Epithelial cell of esophagus (primary cell): ENCODE data around the gene DOP1B.
"Not testable (repeated sequence)": the region's sequence is repeated elsewhere in the genome, so short reads cannot be mapped to it uniquely, and the experiment has no call there.

ENCODE experiments used
- DNase-seq: peaks from one replicate; pipeline ENCODE4 v3.0.0; 2010; ENCODE audit warnings: low read depth
- H3K4me3 ChIP-seq: 2 replicates; pipeline ENCODE4 v1.5.1; 2011; ENCODE audit warnings: mild to moderate bottlenecking, low read length, control low read depth
- CTCF ChIP-seq: IDR thresholded peaks from 2 replicates; pipeline ENCODE4 v1.5.1; 2011; ENCODE audit warnings: low read depth, mild to moderate bottlenecking, low read length, control low read depth, inconsistent platforms; ENCODE audit not compliant: insufficient read depth; ENCODE audit errors: missing control alignments

Gene DOP1B

GRCh38 chr21:36127250-36127904 lies 29.2 kb upstream of the DOP1B start:
- DNase-seq: no peak
- no peak for TF ChIP-seq CTCF

GRCh38 chr21:36127977-36128376 lies 28.6 kb upstream of the DOP1B start:
- no peak overlapping the region for H3K4me3 ChIP-seq
- peak; percentile 19 for TF ChIP-seq CTCF
- DNase-seq: no peak

More at GRCh38 chr21:36127250-36127904, 29.2 kb upstream of the DOP1B start:
- H3K4me3 ChIP-seq: no peak overlapping the region

- no peak overlapping the region for H3K4me3 ChIP-seq
- DNase-seq: no peak
- TF ChIP-seq CTCF: no peak
Measured at GRCh38 chr21:36129219-36129618, 27.4 kb upstream of the DOP1B start.

GRCh38 chr21:36130414-36130762 lies 26.2 kb upstream of the DOP1B start:
- DNase-seq, H3K4me3 ChIP-seq: not testable (repeated sequence)

- H3K4me3 ChIP-seq, DNase-seq: not testable (repeated sequence)
Measured at GRCh38 chr21:36130839-36131238, 25.8 kb upstream of the DOP1B start.

- no peak for DNase-seq
- no peak for TF ChIP-seq CTCF
Measured at GRCh38 chr21:36132696-36133095, 23.9 kb upstream of the DOP1B start.

GRCh38 chr21:36134803-36135390 lies 21.7 kb upstream of the DOP1B start, which contains the start of gene CBR3:
TSS of gene CBR3 (plus strand) at chr21:36135079. CDS start at chr21:36135193, 114 bp downstream.
- TF ChIP-seq CTCF: no peak
- DNase-seq: peak; percentile 39

More at GRCh38 chr21:36132696-36133095, 23.9 kb upstream of the DOP1B start:
- H3K4me3 ChIP-seq: no peak overlapping the region

More at GRCh38 chr21:36134803-36135390, 21.7 kb upstream of the DOP1B start, which contains the start of gene CBR3:
- H3K4me3 ChIP-seq: peak within 1 kb of the TSS; percentile 55
